Measurements from ENCODE around the gene PPFIBP1. TPM values are rescaled to one million over a fixed set of nuclear protein-coding genes. Genes with fewer than 3 reads are reported as not detected.

PPFIBP1 gene
- total and polyA plus RNA-seq, 2 of the 13 experiments (the other 11 are each of a cell fraction or from before 2014, with no cell fraction given), result 16.2 to 21.8 TPM

DNA sequence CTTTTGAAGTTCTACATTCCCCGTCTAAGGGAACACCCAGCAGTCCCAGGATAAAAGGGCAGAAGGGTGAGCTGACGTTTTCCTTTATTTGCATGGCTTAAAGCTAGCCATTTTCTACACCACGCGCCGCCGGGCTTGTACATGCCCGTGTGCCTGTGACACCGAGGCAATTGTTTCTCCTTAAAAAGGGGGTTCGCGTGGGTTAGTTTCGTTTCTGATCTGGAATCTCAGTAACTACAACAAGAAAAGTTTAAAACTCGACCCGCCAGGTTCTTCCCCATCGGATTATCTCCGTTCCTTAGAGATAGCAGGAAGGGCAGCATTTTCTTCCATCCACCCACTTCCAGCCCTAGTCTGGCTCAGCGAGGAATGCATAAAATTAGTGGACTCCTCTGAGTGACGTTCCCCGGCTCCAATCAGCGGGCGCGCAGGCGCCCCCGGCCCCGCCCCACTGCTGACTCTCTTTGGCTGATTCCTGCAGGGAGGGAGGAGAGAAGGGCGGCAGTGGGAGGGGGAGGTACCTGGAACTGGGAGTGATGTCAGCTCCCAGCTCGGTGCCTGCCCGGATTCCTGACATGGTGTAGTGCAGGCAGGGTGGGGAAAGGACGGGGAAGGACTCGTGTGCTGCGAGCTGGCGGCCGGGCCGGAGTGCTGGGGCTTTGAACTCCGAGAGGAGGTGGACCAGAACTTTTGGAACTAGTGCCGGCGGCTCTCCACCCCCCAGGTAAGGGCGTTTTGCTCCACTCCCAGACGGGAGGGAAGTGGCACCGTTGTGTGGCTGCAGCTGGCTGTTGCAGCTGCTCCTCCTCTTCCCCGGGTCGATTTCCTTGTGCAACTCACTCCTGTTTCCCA lies at the start of gene PPFIBP1 (continued):
- TF ChIP-seq ZNF503 (CRISPR knock-in tag; IDR thresholded peaks at IDR 0.05), result no peak
- TF ChIP-seq ZEB1 (IDR thresholded peaks at IDR 0.05; ENCODE audit: insufficient replicate concordance, low read depth), result no peak
- TF ChIP-seq, protein P1, sequence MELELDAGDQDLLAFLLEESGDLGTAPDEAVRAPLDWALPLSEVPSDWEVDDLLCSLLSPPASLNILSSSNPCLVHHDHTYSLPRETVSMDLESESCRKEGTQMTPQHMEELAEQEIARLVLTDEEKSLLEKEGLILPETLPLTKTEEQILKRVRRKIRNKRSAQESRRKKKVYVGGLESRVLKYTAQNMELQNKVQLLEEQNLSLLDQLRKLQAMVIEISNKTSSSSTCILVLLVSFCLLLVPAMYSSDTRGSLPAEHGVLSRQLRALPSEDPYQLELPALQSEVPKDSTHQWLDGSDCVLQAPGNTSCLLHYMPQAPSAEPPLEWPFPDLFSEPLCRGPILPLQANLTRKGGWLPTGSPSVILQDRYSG (CRISPR knock-in tag; IDR thresholded peaks at IDR 0.05), result no peak
- no peak for TF ChIP-seq ZNF333 (CRISPR knock-in tag; IDR thresholded peaks at IDR 0.05; ENCODE audit: borderline replicate concordance)
- TF ChIP-seq AGO1 (IDR thresholded peaks at IDR 0.05; ENCODE audit: low read depth, low read length, poor library complexity, severe bottlenecking), result peak; percentile 47
- TF ChIP-seq ZNF101 (CRISPR knock-in tag; IDR thresholded peaks at IDR 0.05; ENCODE audit: borderline replicate concordance, low read depth), result no peak
- TF ChIP-seq ZNF335 (CRISPR knock-in tag; IDR thresholded peaks at IDR 0.05), result no peak
- TF ChIP-seq HCFC1 (IDR thresholded peaks at IDR 0.05; ENCODE audit: low read depth, low read length), result no peak
- TF ChIP-seq ZNF577 (CRISPR knock-in tag; IDR thresholded peaks at IDR 0.05; ENCODE audit: borderline replicate concordance, low read depth), result no peak
- peak; percentile 19 for TF ChIP-seq MED8 (CRISPR knock-in tag; IDR thresholded peaks at IDR 0.05; ENCODE audit: insufficient replicate concordance)
- peak; percentile 72; the same call in 1 of the 2 replicates for TF ChIP-seq FOXC1 (CRISPR knock-in tag; IDR thresholded peaks at IDR 0.05; ENCODE audit: borderline replicate concordance)
- no peak for TF ChIP-seq ZBTB8A (CRISPR knock-in tag; IDR thresholded peaks at IDR 0.05; ENCODE audit: borderline replicate concordance, low read depth)
- no peak for TF ChIP-seq ZNF460 (CRISPR knock-in tag; IDR thresholded peaks at IDR 0.05; ENCODE audit: borderline replicate concordance)
- no peak for TF ChIP-seq ZFAT (CRISPR knock-in tag; conservative IDR thresholded peaks at IDR 0.05)
- no peak for TF ChIP-seq ZNF224 (CRISPR knock-in tag; IDR thresholded peaks at IDR 0.05)
- TF ChIP-seq CSRNP2 (CRISPR knock-in tag; conservative IDR thresholded peaks at IDR 0.05; ENCODE audit: low read depth), result no peak
- TF ChIP-seq HMGA1 (CRISPR knock-in tag; conservative IDR thresholded peaks at IDR 0.05), result no peak
- no peak for TF ChIP-seq SRSF9 (IDR thresholded peaks at IDR 0.05; ENCODE audit: borderline replicate concordance, insufficient read depth, low read depth, low read length, poor library complexity, severe bottlenecking)
- TF ChIP-seq SOX13 (IDR thresholded peaks at IDR 0.05), result no peak; the same call in 1 of the 2 replicates
- no peak for TF ChIP-seq SOX13 (CRISPR knock-in tag; conservative IDR thresholded peaks at IDR 0.05 in 1 of 2, IDR thresholded peaks at IDR 0.05 in 1 of 2)
- TF ChIP-seq MAFG (CRISPR knock-in tag; IDR thresholded peaks at IDR 0.05), result no peak
- no peak for TF ChIP-seq ZNF432 (CRISPR knock-in tag; IDR thresholded peaks at IDR 0.05; ENCODE audit: borderline replicate concordance)
- no peak for TF ChIP-seq RNF2 (conservative IDR thresholded peaks at IDR 0.05; ENCODE audit: low read depth)
- TF ChIP-seq ZNF230 (CRISPR knock-in tag; IDR thresholded peaks at IDR 0.05), result no peak
